GM21360 (cell line): ENCODE results near the gene DRGX.

Experiments
- ATAC-seq: cut with Tn5 transposase; IDR thresholded peaks from one replicate; pipeline ENCODE4 v1.9.1; 2021; ENCODE audit warnings: mild to moderate bottlenecking, moderate library complexity; ENCODE audit not compliant: unreplicated experiment

The DRGX gene

DNA sequence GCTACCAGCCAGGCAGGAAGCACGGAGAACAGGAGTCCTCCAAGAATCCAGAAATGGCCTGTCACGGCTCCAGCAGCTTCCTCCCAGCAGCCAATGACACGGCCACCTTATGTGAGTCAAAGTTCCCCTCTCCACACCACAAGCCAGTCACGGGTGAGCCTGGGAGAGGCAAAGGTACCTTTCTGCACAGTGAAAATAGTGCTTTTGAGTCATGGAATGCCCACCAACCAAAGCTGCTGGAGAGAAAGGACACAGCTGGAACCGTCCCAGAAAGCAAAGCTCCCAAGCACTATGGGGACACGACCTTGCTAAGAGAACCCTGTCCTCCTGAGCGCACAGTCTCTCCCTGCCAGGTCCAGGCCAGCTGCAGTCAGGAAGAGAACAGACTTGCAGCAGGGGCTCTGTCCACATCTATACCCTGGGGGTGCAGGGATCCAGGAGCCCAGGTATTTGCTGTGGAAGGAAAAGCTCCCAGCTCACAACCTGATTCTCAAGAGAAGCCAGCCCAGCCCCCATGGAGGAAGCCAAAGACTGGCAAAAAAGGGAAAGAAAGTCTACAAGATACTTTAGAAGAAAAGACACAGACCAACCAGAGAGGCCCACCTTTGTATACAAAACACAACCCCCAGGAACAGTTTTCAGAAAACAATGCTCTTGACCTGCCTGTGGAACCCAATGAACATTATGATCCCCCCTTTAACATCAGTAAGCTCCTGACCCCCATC lies 72.6 kb downstream of the DRGX start:
- no peak for ATAC-seq

DNA sequence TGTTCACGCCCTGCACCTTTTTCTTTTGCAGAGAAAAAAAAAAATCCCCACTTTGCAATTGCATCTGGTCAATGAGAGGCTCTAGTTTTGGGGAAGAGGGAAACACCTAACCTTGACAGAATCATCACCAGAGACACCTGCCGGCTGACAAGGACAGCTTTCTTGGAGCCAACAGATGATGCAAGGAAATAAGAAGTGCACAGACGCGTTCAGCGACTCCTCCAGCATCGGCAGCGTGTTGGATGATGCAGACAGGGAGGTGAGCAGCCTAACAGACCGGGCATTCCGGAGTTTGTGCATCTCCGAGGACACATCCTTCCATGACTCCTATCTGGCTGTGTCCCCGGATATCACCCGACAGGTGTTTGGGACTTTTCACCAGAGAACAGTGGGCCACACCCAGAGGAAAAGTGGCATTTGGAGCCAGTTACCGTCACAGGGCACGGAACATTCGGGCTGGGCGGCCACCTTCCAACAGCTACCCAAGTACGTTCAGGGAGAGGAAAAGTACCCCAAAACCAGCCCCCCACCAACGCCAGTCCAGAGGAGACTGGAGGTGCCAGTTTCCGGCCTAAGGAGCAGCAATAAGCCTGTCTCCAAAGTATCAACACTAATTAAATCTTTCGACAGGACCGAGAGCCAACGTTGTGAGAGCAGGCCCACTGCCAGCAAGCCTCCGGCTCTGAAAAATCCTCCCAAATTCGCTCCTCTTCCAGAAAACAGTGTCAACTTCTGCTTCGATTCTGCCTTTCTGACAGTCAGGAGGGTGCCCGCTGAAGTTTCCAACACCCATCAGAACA lies 73.3 kb downstream of the DRGX start:
- ATAC-seq: no peak

- no peak for ATAC-seq
These were observed 74.9 kb downstream of the DRGX start for GRCh38 chr10:49321021-49321420.

DNA sequence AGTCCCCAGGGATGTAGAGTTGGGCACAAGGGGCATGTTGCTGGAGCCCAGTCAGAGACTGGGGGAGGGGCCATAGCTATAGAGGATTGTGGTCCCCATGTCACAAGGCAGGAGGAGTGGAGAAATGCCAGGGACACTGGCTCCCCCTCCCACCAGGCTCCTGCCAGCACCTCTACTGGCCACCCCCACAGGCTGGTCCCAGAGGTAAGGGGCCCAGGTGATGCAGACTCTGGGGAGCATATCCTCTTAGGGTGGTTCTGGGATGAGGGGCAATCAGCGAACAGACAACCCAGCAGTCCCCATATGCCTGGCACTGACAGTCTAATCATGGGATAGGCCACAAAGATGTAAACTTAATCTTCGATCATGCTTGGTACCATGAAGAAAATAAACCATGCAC lies 75.7 kb downstream of the DRGX start:
- ATAC-seq: no peak

DNA sequence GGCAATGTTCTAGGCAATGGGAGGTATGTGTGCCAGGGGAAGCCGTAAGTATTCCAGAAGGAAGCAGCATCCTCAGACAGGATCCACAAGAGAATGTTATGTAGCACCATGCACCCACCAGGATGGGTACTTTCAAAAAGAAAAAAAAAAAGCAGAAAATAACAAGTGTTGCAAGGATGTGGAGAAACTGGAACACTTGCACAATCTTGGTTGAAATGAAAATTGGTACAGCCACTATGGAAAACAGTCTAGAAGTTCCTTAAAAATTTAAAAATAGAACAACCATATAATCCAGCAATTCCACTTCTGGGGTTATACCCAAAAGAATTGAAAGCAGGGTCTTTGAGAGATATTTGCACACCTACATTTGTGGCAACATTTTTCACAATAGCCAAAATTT lies 76.7 kb downstream of the DRGX start:
- ATAC-seq: no peak

DNA sequence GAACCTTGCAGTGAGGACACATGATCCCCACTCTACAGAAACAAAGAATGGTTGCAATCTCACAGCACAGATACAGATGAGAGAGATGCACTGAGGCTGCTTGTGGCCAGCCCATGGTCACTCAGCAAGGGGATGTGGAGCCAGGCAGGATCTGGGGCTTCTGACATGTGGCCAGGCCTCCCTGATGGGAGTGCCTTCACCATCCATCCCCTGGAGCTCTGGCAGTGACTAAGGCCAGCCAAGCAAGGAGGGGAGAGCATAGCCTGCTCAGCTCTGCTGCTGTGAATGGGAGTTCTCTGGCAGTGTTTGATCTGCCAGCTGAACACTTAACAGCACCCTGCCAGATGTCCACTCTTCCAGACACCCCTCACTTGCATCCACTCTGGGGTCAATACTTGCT lies 77.1 kb downstream of the DRGX start:
- ATAC-seq: no peak

GRCh38 chr10:49318028-49318427 lies 77.9 kb downstream of the DRGX start:
- no peak for ATAC-seq

DNA sequence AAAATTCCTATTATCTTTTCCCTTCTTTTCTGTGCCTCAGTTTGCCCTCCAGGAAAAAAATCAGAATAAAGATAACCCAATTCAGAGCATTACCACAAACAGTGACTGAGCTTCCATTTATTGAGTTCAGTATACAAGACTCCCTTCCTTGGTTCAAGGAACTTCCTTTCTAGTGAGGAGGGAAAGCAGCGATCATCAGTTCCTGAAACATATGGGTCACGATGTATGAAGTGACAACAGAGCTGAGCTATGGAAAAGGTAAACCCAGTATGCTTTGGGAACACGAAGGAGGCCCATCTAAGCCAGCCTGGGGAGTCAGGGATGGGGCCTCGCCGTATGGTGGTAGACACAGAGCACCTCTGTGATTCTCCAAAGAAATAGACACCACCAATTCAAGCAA lies 81.1 kb downstream of the DRGX start:
- no peak for ATAC-seq
